GM21515 (cell line): ENCODE measurements around the gene SH3BGR.

Experiments
- ATAC-seq: cut with Tn5 transposase; IDR thresholded peaks from one replicate; pipeline ENCODE4 v1.9.1; 2021; ENCODE audit not compliant: unreplicated experiment

The SH3BGR gene

DNA sequence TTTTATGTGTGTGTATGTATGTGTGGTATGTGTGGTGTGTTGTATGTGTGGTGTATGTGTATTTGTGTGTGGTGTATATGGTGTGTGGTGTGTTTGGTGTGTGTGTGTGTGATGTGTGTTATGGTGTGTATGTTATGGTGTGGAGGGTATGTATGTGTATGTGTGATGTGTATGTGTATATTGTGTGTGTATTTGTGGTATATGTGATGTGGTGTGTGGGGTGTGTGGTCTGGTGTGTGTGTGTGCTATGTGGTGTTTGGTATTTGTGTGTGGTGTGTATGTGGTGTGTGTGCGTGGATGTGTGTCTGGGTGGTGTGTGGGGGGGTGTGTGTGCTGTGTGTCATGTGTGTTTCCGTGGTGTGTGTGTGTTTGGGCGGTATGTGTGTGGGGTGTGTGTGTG lies 59.3 kb downstream of the SH3BGR start:
- no peak for ATAC-seq

- no peak for ATAC-seq
Observed at GRCh38 chr21:39513735-39514134, 62.0 kb downstream of the SH3BGR start.

DNA sequence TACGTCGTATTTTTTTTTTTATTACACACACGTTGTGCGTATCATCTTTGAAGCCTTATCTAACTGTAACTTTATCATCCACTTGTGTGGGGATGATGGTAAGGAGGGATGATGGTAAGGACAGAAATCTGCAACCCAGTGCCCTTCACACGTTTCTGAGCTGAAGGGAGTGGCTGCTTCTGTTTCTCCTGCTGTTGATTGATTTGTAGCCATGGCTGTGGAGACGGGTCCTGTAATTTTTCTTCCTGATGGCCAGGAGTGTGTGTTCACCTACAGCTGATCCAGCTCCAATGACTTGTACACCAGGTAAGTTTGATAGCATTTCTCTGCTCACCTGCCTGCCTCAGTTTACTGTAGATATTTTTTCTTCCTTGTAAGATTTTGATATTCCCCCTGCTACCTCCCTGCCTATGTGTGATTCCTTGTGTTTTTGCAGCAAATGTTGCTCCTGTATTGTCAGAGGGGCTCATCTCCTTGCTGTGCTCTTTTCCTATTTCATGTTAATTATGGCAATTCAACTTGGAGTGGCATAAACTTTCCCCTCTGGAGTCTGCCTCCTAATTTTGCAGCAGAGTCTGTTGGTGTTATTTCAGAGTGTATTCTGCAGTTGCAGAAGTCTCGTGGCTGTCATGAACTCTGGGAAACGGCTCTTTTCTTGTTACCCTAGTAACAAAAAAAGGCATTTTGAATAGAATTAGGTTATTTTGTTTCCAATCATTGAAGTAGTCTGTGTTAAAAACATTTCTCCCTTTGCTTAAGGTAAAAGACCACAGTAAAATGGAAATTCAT lies 64.1 kb downstream of the SH3BGR start:
- ATAC-seq = no peak

DNA sequence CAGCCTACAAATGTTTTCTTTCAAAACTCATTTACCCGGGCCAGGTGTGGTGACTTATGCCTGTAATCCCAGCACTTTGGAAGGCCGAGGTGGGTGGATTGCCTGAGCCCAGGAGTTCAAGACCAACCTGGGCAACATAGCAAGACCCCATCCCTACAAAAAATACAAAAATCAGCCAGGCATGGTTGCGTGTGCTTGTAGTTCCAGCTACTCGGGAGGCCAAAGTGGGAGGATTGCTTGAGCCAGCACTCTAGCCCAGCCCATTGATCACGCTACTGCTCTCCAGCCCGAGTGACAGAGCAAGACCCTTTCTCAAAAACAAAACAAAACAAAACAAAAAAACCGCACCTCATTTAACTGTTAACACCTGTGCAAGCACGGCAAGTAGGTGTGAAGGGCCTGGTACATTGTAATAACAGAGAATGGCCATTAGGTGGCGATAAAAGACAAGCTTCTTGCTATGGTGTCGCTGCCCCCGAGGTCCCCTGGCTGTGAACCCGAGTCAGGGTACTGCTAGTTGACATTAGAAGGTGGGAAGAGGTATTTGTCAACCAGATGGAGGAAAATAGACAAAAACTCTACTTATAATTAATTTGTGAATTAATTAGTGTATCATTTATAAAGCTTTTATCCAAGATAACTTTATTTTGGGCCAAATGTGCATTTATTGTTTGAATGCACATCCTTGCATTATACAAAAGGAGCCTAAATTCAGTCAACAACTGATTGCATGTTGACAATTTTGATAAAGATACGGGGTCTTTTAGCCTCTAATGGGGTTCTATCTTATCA lies 66.5 kb downstream of the SH3BGR start:
- ATAC-seq = peak; percentile 74

GRCh38 chr21:39518847-39519210 lies 67.1 kb downstream of the SH3BGR start:
- ATAC-seq = no peak

DNA sequence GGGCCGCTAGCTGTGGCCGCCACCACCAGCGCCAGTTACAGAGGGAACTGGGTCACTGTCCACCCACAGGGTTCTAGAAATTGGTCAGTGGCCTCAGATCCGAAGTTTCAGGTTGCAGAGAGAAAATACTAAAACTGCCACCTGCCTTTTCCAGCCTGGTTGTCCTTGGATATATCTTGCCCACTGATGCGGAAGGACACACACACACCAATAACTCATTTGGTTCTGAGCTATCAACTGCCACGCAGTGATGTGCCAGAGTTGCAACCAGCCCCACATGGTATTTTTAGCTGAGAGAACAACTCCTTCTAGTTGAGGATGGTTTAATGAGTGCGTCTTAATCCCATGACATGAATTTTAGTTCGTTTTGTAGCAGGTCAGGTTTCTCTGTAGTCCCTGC lies 68.1 kb downstream of the SH3BGR start:
- no peak for ATAC-seq

DNA sequence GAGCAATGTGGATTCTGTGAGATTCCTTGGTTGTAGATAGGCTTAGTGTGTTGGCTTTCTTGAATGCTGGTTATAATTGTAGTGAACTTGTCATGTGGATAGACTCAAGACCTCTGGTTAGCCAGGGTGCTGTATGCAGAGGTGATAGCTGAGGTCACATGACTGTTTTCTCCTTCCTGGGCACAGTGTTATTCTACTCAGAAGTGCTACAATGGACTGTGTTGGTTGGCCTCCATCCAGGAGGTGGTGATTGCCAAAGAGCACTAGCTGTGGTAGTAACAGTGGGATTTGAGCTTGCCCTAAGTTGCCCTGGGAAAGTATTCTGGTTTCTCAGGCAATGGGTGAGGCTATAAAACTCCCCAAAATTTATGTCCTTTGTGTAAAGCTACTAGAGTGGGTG lies 71.6 kb downstream of the SH3BGR start:
- ATAC-seq = no peak

DNA sequence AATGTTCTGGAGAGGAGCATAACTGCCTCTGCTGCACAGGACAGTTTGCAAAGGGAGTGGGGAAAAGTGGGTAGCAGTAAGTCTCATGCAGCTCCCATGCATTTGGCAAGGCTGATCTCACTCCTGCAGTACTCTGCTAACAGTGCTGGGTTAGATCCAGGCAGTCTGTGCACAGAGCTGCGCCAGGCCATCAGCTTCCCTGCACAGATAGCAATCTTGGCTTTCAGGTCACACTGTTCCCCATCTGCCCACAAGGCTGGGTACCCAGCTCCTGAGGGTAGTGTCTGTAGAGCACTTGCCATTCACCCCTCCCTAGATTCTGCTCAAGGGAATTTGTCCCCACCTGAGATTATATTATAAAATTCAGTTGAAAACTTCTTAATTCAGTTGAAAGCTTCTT lies 72.1 kb downstream of the SH3BGR start:
- ATAC-seq = no peak

GRCh38 chr21:39525129-39525528 lies 73.4 kb downstream of the SH3BGR start:
- no peak for ATAC-seq

GRCh38 chr21:39525601-39526000 lies 73.8 kb downstream of the SH3BGR start:
- ATAC-seq = no peak

DNA sequence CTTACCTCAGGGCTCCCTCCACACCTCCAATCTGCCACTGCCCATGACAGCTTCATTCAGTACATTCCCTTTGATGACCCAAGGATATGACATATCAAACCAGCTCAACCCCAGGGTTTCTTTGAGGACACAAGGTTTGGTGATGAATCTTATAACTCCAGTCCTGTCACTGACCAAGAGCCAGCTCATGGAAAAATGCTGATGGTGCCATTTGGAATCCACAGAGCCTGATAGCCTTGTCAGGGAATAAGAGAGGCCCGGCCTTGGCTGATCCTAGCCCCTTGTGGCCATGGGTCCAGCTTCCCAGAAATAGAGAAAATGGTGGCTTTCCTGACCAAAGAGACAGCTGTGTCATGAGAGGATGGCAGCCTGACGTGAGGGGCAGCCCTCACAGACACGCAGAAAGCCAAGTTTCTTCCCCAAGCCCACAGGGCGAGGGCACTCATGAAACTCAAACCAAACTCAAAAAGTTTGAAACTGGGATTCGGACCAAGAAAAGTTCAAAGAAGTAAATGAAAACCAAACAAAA lies 75.4 kb downstream of the SH3BGR start:
- no peak for ATAC-seq

DNA sequence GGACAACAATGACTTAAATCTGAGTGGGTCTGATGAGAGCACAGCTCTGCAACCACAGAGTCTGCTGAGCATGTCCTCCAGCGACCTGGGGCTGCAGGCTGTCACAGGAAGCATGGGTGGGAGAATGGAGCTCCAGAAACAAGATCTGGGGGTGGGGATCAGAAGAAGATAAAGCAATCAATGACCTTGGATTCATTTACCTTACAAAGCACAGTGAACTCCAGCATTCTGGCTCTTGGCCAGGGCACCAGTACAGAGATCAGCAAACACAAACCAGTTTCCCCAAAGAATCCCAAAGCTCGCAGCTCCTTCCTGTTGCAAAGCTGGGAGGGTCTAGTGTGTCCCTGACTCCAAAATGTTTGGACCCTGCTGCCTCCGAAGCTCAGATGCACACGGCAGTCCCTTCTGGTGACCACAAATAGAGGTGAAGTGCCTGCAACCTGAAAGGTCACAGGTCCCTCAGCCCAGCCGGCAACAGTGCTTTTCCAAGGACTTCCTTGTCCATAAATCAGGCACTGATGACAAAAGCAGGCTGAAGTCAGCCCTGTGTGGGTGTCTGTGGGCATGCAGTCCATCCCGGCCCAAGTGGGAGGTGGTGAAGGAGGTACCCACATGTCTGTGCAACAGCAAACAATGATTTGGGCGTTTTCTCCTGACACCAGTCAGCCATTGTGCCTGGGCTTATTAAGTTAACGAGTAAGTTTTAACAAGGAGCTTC lies 76.1 kb downstream of the SH3BGR start:
- no peak for ATAC-seq

DNA sequence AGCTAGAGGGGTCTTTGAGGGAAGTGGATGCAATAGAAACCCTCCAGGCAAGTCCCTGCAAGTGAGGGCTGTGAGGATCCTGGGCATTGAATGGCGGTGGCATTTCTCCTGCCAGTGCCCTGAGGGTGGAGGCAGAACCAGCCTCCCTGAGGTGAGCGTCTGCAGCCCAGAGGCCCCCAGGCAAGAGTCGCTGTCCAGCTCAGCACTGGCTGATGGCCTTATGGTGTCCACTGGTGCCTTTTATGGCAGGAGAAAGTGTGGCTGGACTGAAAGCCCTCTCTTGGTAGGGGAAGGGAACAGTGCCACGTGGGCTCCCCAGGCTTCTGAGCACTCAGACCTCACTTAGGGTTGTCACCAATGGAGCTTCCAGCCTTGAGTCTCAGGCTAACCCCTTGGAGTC lies 77.3 kb downstream of the SH3BGR start:
- no peak for ATAC-seq

DNA sequence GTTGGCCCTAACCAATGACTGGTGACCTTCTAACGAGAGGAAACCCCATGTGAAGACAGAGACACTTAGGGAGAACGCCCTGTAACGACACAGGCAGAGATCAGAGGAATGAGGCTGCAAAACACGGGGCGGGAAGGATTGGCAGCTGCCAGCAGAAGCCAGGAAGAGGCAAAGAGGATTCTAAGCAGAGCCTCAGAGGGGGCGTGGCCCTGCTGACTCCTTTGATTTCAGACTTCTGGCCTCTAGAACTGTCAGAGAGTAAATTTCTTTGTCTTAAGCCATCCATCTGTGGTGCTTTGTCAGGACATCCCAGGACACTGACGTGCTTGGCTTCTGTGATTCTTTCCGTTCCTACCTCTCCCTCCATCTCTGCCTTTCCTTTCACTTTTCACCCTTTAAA lies 79.3 kb downstream of the SH3BGR start:
- ATAC-seq = no peak

- ATAC-seq = no peak
Observed at GRCh38 chr21:39531840-39532239, 80.1 kb downstream of the SH3BGR start.

DNA sequence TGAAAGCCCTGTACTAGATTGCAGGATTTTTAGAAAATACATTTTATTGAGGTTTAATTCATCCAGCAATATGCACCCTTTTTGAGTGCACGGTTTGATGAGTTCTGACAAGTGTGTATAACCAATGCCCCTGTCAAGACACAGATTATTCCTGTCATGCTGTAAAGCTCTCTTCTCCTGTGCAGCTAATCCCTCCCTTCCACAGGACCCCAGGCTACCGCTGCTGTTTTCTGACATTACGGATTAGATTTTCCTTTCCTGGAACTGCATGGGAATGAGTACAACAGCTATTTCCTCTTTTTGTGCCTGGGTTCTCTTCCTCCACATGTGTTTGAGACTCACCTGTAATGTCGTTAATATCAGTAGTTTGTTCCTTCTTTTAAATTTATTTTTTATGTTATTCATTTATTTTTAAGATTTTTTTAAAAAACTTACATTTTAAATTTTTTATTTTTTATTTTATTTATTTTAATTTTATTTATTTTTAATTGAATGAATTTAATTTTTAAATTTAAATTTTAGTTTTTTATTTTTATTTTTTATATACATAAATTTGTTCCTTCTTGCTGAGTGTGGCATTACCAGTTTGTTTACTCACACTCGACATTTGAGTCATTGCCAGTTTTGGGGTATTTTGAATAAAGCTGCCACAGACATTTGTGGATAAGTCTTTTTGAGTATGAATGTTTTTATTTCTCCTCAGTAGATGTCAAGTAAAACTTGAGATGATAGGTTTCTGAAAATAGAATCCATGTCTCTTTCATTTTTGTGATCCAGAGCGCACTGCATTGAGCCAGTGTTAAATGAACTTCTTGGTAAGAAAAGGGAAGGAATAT lies 82.0 kb downstream of the SH3BGR start:
- ATAC-seq = no peak

DNA sequence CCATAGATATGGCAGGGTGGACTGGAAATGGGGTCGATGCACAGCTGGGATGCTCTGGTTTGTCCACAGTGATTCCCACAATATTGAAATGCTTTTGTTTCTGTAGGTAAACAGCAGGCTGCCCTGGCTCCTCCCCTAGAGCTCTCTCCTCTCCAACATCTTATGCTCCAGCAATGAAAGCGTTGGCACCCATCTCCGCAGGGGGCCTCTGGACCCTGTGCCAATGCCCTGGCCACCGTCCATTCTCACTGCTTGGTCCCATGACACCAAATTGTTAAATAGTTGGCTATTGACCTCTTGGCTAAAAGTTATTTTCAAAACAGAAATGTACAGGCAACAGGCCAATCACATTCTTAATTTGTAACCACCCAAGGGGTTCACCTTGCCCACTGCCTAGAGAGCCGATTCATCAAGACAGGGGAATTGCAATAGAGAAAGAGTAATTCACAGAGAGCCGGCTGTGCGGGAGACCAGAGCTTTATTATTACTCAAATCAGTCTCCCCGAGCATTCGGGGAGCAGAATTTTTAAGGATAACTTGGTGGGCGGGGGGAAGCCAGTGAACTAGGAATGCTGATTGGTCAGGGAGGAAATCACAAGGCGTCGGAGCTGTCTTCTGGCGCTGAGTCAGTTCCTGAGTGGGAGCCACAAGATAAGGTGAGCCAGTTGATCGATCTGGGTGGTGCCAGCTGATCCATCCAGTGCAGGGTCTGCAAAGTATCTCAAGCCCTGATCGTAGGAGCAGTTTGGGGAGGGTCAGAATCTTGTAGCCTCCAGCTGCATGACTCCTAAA lies 84.1 kb downstream of the SH3BGR start:
- ATAC-seq = no peak

DNA sequence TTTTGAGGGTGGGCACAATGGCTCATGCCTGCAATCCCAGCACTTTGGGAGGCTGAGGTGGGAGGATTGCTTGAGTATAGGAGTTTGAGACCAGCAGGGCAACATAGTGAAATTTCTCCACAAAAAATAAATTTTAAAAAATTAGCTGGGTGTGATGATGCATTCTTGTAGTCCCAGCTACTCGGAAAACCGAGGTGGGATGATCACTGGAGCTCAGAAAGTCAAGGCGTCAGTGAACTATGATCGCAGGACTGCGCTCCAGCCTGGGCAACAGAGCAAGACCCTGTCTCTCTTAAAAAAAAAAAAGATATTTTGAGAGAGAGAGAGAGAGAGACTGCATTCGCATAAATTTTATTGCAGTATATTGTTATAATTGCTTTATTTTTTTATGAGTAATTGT lies 85.1 kb downstream of the SH3BGR start:
- no peak for ATAC-seq

DNA sequence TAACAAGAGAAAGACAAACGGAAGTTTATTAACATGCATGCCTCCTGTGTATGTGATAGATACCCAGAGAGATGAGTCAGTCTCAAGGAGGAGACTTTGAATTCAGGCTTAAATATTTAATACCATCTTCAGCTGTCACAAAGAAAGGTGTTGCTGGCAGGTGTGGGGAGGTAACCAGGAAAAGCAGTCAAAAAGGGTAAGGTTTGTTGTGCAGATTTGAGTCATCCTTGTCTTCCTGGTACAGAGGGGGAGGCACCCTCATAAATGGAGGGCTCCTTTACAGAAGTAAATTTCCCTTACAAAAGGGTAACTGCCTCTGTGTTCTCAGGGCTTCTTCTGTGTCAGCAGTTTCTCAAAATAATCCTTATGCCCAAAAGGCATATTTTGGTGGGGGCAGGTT lies 85.8 kb downstream of the SH3BGR start:
- no peak for ATAC-seq

DNA sequence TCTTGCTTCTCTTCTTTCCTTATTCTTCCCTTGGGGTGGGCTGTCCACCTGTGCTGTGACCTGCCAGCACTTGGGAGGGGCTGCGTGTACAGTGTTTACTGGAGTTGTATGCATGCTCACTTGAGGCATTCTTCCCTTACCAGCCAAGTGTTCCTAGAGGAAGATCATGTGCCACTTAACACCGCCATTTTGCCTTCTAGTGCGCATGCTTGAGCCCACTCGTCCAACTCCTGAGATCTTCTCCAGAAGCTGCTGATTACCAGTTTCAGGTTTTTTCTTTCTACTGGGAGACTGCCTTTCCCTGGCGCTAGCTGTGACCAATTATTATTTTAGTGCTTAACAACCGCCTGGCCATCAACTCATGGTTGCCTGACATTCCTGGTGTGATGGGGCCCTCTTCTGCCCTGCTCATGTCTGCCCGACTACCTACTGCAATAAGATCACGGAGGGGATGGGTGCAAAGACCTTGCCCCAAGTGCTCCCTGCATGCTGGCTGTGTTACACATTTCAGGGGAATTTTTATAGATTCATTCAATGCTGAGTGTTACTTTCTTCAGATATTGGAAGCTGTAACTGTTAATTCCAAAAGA lies 86.8 kb downstream of the SH3BGR start:
- ATAC-seq = no peak
